ENCODE results near the gene YWHAH.

Gene YWHAH

DNA sequence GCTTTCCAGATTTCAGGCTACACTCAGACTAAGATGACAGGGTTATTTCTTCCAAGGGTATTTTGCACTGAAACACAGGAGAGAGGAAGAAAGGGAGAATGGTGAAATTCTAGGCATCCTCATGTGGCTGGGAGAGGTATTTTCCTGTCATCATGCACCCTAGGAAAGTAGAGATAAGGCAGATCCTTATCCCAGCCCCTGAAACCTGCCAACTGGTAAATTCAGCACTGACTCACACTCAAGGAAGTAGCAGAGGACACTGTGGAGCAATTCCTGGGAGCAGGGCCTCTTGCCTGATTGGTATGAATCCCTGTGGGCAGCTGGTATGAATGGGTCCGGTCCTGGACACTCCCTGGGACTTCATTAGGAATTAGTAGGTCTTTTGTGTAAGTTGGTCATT is 61.1 kb downstream of the YWHAH start:
- Mint-ChIP-seq H3K36me3 (ENCODE audit: low read depth) (no peaks in the 10 kb centered on the region), H3K27ac (no peak overlapping the region), H3K9me3 (peaks cover 5% of the 10 kb centered on the region), H3K4me1 (ENCODE audit: low read depth) (no peaks in the 10 kb centered on the region), H3K27me3 (ENCODE audit: low read depth) (peaks cover 23% of the 10 kb centered on the region), H3K4me3 (no peak overlapping the region)
